K562 (cell line): ENCODE measurements around the gene NCL. TPM values are rescaled to one million over a fixed set of nuclear protein-coding genes. Genes with fewer than 3 reads are reported as not detected.

Experiments
- ADNP ChIP-seq: fragments of 200-800 bp; sonication (Bioruptor generic); IDR thresholded peaks from 2 replicates; pipeline ENCODE4 v1.6.1; 2016; ENCODE audit warnings: missing genetic modification characterization, missing compliant biosample characterization
- CHCHD3 ChIP-seq: fragments of 250-450 bp; sonication (Bioruptor Pico); IDR thresholded peaks from 2 replicates; pipeline ENCODE4 v2.1.2; 2022; ENCODE audit warnings: mild to moderate bottlenecking
- ETV1 ChIP-seq: fragments of 450-650 bp; conservative IDR thresholded peaks from 2 replicates; pipeline ENCODE4 v1.6.1; 2016; ENCODE audit warnings: missing genetic modification characterization, control low read depth, low read depth, missing compliant biosample characterization
- FOXA3 ChIP-seq, 2 experiments: fragments of 450-650 bp in 1 of 2; sonication (generic) in 1 of 2; formaldehyde crosslinking; IDR thresholded peaks in 1 of 2; conservative IDR thresholded peaks in 1 of 2; 2 replicates each; pipeline versions ENCODE4 v1.4.0 to v1.8.0; 2020 to 2022; ENCODE audit warnings: mild to moderate bottlenecking in 2 of 2, missing genetic modification reagents in 1 of 2
- KDM2B ChIP-seq: fragments of 250-450 bp; sonication (Bioruptor Pico); IDR thresholded peaks from 2 replicates; pipeline ENCODE4 v1.8.0; 2021; ENCODE audit warnings: mild to moderate bottlenecking, moderate library complexity
- MYC ChIP-seq, 2 experiments: fragments of 250-450 bp in 1 of 2; sonication (Bioruptor Pico) in 1 of 2; IDR thresholded peaks; 2 replicates each; pipeline versions ENCODE4 v1.5.1 to v1.6.1; 2012 to 2021; ENCODE audit warnings: low read depth in 2 of 2, borderline replicate concordance in 1 of 2, improper control_type of control experiment in 1 of 2, low read length in 1 of 2, mild to moderate bottlenecking in 1 of 2, moderate library complexity in 1 of 2
- NFIC ChIP-seq: fragments of 450-650 bp; IDR thresholded peaks from 2 replicates; pipeline ENCODE4 v1.6.1; 2017; ENCODE audit warnings: mild to moderate bottlenecking, inconsistent platforms
- POLR2G ChIP-seq: fragments of 200-400 bp; formaldehyde crosslinking; IDR thresholded peaks from 2 replicates; pipeline ENCODE4 v1.6.1; 2017; ENCODE audit warnings: low read depth, mild to moderate bottlenecking, antibody characterized with exemption, low read length, moderate library complexity
- RBBP5 ChIP-seq: fragments of 200-600 bp; sonication (generic); IDR thresholded peaks from 2 replicates; pipeline ENCODE4 v1.6.1; 2012; ENCODE audit warnings: borderline replicate concordance, mild to moderate bottlenecking, low read length, control low read depth, inconsistent platforms; ENCODE audit not compliant: insufficient read depth, poor library complexity, severe bottlenecking
- ZBTB7A ChIP-seq: IDR thresholded peaks from 2 replicates; pipeline ENCODE4 v1.6.1; 2011; ENCODE audit warnings: low read depth, mild to moderate bottlenecking, low read length, moderate library complexity, borderline replicate concordance; ENCODE audit not compliant: control insufficient read depth
- ZFX ChIP-seq: sonication (generic); formaldehyde crosslinking; IDR thresholded peaks from 2 replicates; pipeline ENCODE4 v1.8.0; 2022; ENCODE audit warnings: mild to moderate bottlenecking, missing genetic modification reagents, moderate library complexity
- ZNF77 ChIP-seq: fragments of 250-450 bp; sonication (Bioruptor Pico); IDR thresholded peaks from 2 replicates; pipeline ENCODE4 v1.5.0; 2020
- polyA plus RNA-seq, 8 experiments: library from polyadenylated mRNA; depleted of rRNA in 4 of 8; stranded (reverse) in 5 of 8; unstranded in 3 of 8; fragments of >200 nt; fragmentation: Nextera tagmentation in 2 of 8; fragmentation: Illumina TruSeq in 1 of 8; extraction: Ambion mirVana in 2 of 8; extraction: Trizol in 1 of 8; gene quantifications; 2 replicates each; pipeline versions ENCODE4 v1.2.1 to v1.2.3, GENCODE V29; 2011 to 2014; ENCODE audit warnings: inconsistent platforms in 1 of 8, missing spikeins in 1 of 8
- total RNA-seq, 7 experiments: library from RNA; depleted of rRNA in 6 of 7; stranded (reverse); fragments of >200 nt in 6 of 7; fragmentation: Illumina TruSeq in 2 of 7; extraction: Trizol in 2 of 7; gene quantifications; 2 replicates each; pipeline versions ENCODE4 v1.2.1 to v1.2.3, GENCODE V29; 2011 to 2021; ENCODE audit warnings: low replicate concordance in 1 of 7
- TF ChIP-seq, protein P1 (sequence below), 2 experiments: fragments of 450-650 bp in 1 of 2; sonication (generic) in 1 of 2; formaldehyde crosslinking in 1 of 2; IDR thresholded peaks; 2 replicates each; pipeline versions ENCODE4 v1.7.1 to v1.9.0; 2016 to 2022; ENCODE audit warnings: inconsistent platforms in 1 of 2, mild to moderate bottlenecking in 1 of 2, missing genetic modification reagents in 1 of 2
- TF ChIP-seq, protein P2 (sequence below): sonication (generic); formaldehyde crosslinking; IDR thresholded peaks from 2 replicates; pipeline ENCODE4 v1.8.1; 2023; ENCODE audit warnings: mild to moderate bottlenecking, missing genetic modification reagents, moderate library complexity

The NCL gene
- total and polyA plus RNA-seq, 9 of the 15 experiments (the other 6 are each of a cell fraction or from before 2014, with no cell fraction given) = 80.9 to 732 (median 361) TPM

DNA sequence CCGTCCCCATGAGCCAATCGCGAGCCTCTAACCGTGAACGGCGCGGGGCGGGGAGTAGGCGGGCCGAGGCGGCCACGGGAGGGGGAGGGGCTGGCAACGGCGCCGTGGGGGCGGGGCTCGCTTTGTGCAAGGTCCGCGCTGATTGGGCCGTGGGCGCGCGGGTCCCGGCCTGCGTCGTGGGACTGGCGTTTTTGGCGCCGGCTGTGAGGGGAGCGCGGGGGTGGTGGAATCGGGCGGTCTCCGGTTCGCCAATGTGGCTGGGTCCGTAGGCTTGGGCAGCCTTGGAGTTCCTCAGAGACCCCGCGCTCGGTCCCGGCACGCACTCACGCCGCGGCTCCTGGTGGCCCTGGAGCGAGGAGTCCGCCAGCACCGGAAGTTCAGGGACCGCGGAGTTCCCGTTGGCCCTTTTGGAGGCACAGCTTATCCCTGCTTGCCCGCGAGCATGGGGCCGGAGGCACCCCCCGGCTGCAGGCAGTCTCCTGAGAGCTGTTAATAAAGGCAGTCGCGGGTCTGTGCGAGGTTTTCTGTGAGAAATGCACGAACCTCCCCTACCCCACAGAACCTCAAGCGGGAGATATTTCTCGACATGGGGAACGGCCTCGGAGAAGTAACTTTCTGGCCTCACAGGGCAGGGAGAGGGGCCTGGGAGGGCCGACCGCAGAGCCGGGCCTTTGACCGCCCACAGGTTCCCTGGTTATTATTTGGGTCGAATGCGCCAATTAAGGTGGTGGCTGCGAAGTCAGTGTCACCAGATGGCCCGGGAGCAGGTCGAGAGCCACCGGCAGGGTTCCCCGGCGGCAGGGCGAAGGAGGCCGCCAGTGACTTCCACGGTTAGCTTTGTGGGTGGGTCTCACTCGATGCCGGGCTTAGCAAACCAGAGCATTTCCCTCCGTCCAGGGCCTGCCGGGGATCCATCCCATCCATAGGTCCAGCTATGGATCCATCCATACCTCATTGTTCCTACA lies 574 bp upstream of the NCL start (continued):
- TF ChIP-seq, protein P1, sequence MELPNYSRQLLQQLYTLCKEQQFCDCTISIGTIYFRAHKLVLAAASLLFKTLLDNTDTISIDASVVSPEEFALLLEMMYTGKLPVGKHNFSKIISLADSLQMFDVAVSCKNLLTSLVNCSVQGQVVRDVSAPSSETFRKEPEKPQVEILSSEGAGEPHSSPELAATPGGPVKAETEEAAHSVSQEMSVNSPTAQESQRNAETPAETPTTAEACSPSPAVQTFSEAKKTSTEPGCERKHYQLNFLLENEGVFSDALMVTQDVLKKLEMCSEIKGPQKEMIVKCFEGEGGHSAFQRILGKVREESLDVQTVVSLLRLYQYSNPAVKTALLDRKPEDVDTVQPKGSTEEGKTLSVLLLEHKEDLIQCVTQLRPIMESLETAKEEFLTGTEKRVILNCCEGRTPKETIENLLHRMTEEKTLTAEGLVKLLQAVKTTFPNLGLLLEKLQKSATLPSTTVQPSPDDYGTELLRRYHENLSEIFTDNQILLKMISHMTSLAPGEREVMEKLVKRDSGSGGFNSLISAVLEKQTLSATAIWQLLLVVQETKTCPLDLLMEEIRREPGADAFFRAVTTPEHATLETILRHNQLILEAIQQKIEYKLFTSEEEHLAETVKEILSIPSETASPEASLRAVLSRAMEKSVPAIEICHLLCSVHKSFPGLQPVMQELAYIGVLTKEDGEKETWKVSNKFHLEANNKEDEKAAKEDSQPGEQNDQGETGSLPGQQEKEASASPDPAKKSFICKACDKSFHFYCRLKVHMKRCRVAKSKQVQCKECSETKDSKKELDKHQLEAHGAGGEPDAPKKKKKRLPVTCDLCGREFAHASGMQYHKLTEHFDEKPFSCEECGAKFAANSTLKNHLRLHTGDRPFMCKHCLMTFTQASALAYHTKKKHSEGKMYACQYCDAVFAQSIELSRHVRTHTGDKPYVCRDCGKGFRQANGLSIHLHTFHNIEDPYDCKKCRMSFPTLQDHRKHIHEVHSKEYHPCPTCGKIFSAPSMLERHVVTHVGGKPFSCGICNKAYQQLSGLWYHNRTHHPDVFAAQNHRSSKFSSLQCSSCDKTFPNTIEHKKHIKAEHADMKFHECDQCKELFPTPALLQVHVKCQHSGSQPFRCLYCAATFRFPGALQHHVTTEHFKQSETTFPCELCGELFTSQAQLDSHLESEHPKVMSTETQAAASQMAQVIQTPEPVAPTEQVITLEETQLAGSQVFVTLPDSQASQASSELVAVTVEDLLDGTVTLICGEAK (IDR thresholded peaks at IDR 0.05) = peak; percentile 68
- TF ChIP-seq, protein P1 (CRISPR knock-in tag; IDR thresholded peaks at IDR 0.05) = 0 out of 2 replicates have a peak, but pooled peaks have one; percentile 29
- 0 out of 2 replicates have a peak, but pooled peaks have one; percentile 2 for TF ChIP-seq NFIC
- peak; percentile 76; the same call in 1 of the 2 replicates for TF ChIP-seq KDM2B
- peak; percentile 62 for TF ChIP-seq ETV1 (tag)
- peak; percentile 72 for TF ChIP-seq ZFX (CRISPR knock-in tag)
- TF ChIP-seq ZNF77 (CRISPR knock-in tag) = no peak
- TF ChIP-seq MYC (IDR thresholded peaks at IDR 0.05; ENCODE audit: low read depth, low read length) = no peak
- TF ChIP-seq MYC (CRISPR knock-in tag; IDR thresholded peaks at IDR 0.05; ENCODE audit: borderline replicate concordance, low read depth) = 0 out of 2 replicates have a peak, but pooled peaks have one; percentile 54
- peak; percentile 29 for TF ChIP-seq RBBP5
- TF ChIP-seq ADNP (tag) = no peak
- TF ChIP-seq FOXA3 (CRISPR knock-in tag; conservative IDR thresholded peaks at IDR 0.05 in 1 of 2, IDR thresholded peaks at IDR 0.05 in 1 of 2) = no peak
- TF ChIP-seq POLR2G = peak; percentile 62
- TF ChIP-seq CHCHD3 (CRISPR knock-in tag) = 0 out of 2 replicates have a peak, but pooled peaks have one; percentile 25
- TF ChIP-seq, protein P2, sequence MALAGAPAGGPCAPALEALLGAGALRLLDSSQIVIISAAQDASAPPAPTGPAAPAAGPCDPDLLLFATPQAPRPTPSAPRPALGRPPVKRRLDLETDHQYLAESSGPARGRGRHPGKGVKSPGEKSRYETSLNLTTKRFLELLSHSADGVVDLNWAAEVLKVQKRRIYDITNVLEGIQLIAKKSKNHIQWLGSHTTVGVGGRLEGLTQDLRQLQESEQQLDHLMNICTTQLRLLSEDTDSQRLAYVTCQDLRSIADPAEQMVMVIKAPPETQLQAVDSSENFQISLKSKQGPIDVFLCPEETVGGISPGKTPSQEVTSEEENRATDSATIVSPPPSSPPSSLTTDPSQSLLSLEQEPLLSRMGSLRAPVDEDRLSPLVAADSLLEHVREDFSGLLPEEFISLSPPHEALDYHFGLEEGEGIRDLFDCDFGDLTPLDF (CRISPR knock-in tag) = 0 out of 2 replicates have a peak, but pooled peaks have one; percentile 45
- TF ChIP-seq ZBTB7A = peak; percentile 36; the same call in 1 of the 2 replicates
